GM12878 (cell line): ENCODE data around the gene CDC14A. TPM values are rescaled to one million over a fixed set of nuclear protein-coding genes. Genes with fewer than 3 reads are reported as not detected.

Source experiments
- ATAC-seq: fragments of 200-7000 bp; cut with Tn5 transposase; 3 replicates; pipeline ENCODE4 v1.9.1; 2020; ENCODE audit warnings: mild to moderate bottlenecking, moderate library complexity
- BruUV-seq: library from RNA; stranded (reverse); fragments of 400-500 nt; replicated peaks from 2 replicates; lab custom pipeline; 2021; lab: Mats Ljungman, UMichigan
- CTCF ChIA-PET: fragments of 300-600 bp; sonication (Branson Sonifier 250); formaldehyde crosslinking; extraction: SDS; loops from one replicate; lab custom pipeline; 2021; ENCODE audit warnings: inconsistent platforms; lab: Yijun Ruan, JAX
- POLR2A ChIA-PET: fragments of 350-600 bp; formaldehyde crosslinking; extraction: SDS; loops from one replicate; lab custom pipeline; 2021; ENCODE audit warnings: inconsistent platforms; lab: Charles Lee
- RAD21 ChIA-PET: fragments of 300-600 bp; sonication (Branson Sonifier 250); formaldehyde crosslinking; loops from one replicate; lab custom pipeline; 2023; ENCODE audit warnings: antibody characterized with exemption; ENCODE audit not compliant: unreplicated experiment; lab: Charles Lee
- SMC1A ChIA-PET: fragments of 300-600 bp; sonication (Branson Sonifier 250); formaldehyde crosslinking; loops from one replicate; lab custom pipeline; 2023; ENCODE audit not compliant: unreplicated experiment, uncharacterized antibody; lab: Charles Lee
- DNase-seq: peaks from one replicate; pipeline ENCODE4 v3.0.0-alpha.2; 2011; ENCODE audit warnings: low read depth, low spot score
- FAIRE-seq: peaks from 3 replicates; lab custom pipeline; 2011; peaks lifted over from hg19 to GRCh38; lab: Jason Lieb, UNC
- H2AFZ ChIP-seq: 2 replicates; pipeline ENCODE4 v1.6.0; 2011; ENCODE audit warnings: low read depth, low read length, control low read depth; ENCODE audit not compliant: control insufficient read depth
- H3K27ac ChIP-seq: 2 replicates; pipeline ENCODE4 v1.5.1; 2011; ENCODE audit warnings: control low read depth; ENCODE audit not compliant: control insufficient read depth, insufficient read depth
- H3K27me3 ChIP-seq, 2 experiments: replicated peaks in 1 of 2; 2 replicates each; pipeline versions ENCODE4 v1.6.0 to v1.6.1; 2011; ENCODE audit warnings: low read length in 1 of 2; ENCODE audit not compliant: control insufficient read depth in 2 of 2, insufficient read depth in 2 of 2
- H3K36me3 ChIP-seq, 2 experiments: 2 replicates each; pipeline ENCODE4 v1.5.1; 2011; ENCODE audit warnings: low read length in 1 of 2; ENCODE audit not compliant: control insufficient read depth in 2 of 2, insufficient read depth in 2 of 2
- H3K4me1 ChIP-seq: 2 replicates; pipeline ENCODE4 v1.6.1; 2011; ENCODE audit warnings: mild to moderate bottlenecking, low read length, moderate library complexity, mixed read lengths; ENCODE audit not compliant: control insufficient read depth, insufficient read depth
- H3K4me2 ChIP-seq: 2 replicates; pipeline ENCODE4 v1.6.0; 2011; ENCODE audit warnings: control low read depth; ENCODE audit not compliant: control insufficient read depth, insufficient read depth
- H3K4me3 ChIP-seq: fragments of 200-600 bp; sonication (generic); 2 replicates; pipeline ENCODE4 v1.5.1; 2016
- H3K79me2 ChIP-seq: 2 replicates; pipeline ENCODE4 v1.6.0; 2011; ENCODE audit warnings: low read length; ENCODE audit not compliant: control insufficient read depth, insufficient read depth
- H3K9ac ChIP-seq: 2 replicates; pipeline ENCODE4 v1.8.0; 2011; ENCODE audit warnings: low read length, control low read depth, mixed read lengths; ENCODE audit not compliant: control insufficient read depth, insufficient read depth
- H3K9me3 ChIP-seq: replicated peaks from 3 replicates; pipeline ENCODE4 v1.5.1; 2011; ENCODE audit warnings: mild to moderate bottlenecking, low read length; ENCODE audit not compliant: control insufficient read depth, insufficient read depth
- H4K20me1 ChIP-seq: 2 replicates; pipeline ENCODE4 v1.6.0; 2011; ENCODE audit not compliant: control insufficient read depth, insufficient read depth
- E2F8 ChIP-seq: fragments of 450-650 bp; IDR thresholded peaks from 2 replicates; pipeline ENCODE4 v1.6.1; 2018; ENCODE audit warnings: mild to moderate bottlenecking, low read depth, moderate library complexity; ENCODE audit not compliant: partially characterized antibody
- JUNB ChIP-seq: IDR thresholded peaks from 2 replicates; pipeline ENCODE4 v1.6.1; 2016; ENCODE audit warnings: antibody characterized with exemption, mild to moderate bottlenecking
- LARP7 ChIP-seq: fragments of 450-650 bp; IDR thresholded peaks from 2 replicates; pipeline ENCODE4 v1.6.1; 2017; ENCODE audit warnings: mild to moderate bottlenecking
- NBN ChIP-seq: fragments of 450-650 bp; IDR thresholded peaks from 2 replicates; pipeline ENCODE4 v1.6.1; 2016
- NFIC ChIP-seq: IDR thresholded peaks from 2 replicates; pipeline ENCODE4 v1.6.1; 2012; ENCODE audit warnings: low read depth, mild to moderate bottlenecking, inconsistent platforms, low read length, moderate library complexity
- NFYA ChIP-seq: IDR thresholded peaks from 2 replicates; pipeline ENCODE4 v1.6.1; 2011; ENCODE audit warnings: low read depth, mild to moderate bottlenecking, low read length, improper control_type of control experiment, borderline replicate concordance
- SUPT20H ChIP-seq: IDR thresholded peaks from 2 replicates; pipeline ENCODE4 v1.6.1; 2011; ENCODE audit warnings: low read depth, mild to moderate bottlenecking, low read length, moderate library complexity, borderline replicate concordance; ENCODE audit not compliant: control insufficient read depth
- TCF7 ChIP-seq: IDR thresholded peaks from 2 replicates; pipeline ENCODE4 v1.6.1; 2014; ENCODE audit warnings: antibody characterized with exemption, borderline replicate concordance
- WGBS: methylation state at CpG from one replicate; pipeline ENCODE4 v1.1.6; 2016; ENCODE audit warnings: low lambda C conversion rate; ENCODE audit not compliant: insufficient replicate concordance, insufficient coverage; ENCODE audit errors: missing lambda C conversion rate; 5-methylcytosine and 5-hydroxymethylcytosine counted together
- in situ Hi-C: fragments of 300-500 bp; cut with MboI; formaldehyde crosslinking; loops from 9 replicates; pipeline ENCODE4 v1.14.3; 2018; ENCODE audit warnings: mixed read lengths
- intact Hi-C: fragments of 100-400 bp; cut with micrococcal nuclease; formaldehyde crosslinking; loops from one replicate; pipeline ENCODE4 v1.14.2; 2022; ENCODE audit not compliant: unreplicated experiment
- polyA plus RNA-seq, 11 experiments: library from polyadenylated mRNA; depleted of rRNA in 4 of 11; unstranded in 6 of 11; stranded (reverse) in 5 of 11; fragments of >200 nt; fragmentation: Nextera tagmentation in 4 of 11; fragmentation: Illumina TruSeq in 1 of 11; extraction: Ambion mirVana in 4 of 11; extraction: Trizol in 1 of 11; gene quantifications; 1 replicate in 1 of 11; 2 replicates in 10 of 11; pipeline versions ENCODE4 v1.2.1 to v1.2.3, GENCODE V29; 2011 to 2016; ENCODE audit warnings: inconsistent platforms in 2 of 11, missing spikeins in 2 of 11, low read depth in 1 of 11
- total RNA-seq, 4 experiments: library from RNA; depleted of rRNA in 3 of 4; stranded (reverse); fragments of >200 nt in 3 of 4; fragmentation: Illumina TruSeq in 1 of 4; extraction: Trizol in 1 of 4; gene quantifications; 2 replicates each; pipeline versions ENCODE4 v1.2.1 to v1.2.3, GENCODE V29; 2013 to 2021

Gene CDC14A
- total and polyA plus RNA-seq, 10 of the 15 experiments (the other 5 are each of a cell fraction or from before 2014, with no cell fraction given), result 1.5 to 7.1 (median 5.5) TPM

GRCh38 chr1:100431954-100432353 lies 79.6 kb downstream of the CDC14A start:
- ATAC-seq (no peak), DNase-seq (no peak), FAIRE-seq (no peak)
- ChIA-PET SMC1A (interaction anchor here (0.8 to 1.9 kb wide), 4 partner anchors 8 to 166 kb away, joined by 3 to 13 read pairs (median 6); partner anchors contain the start of gene RTCA), CTCF (interaction anchor here (1.2 to 4.2 kb wide), 5 partner anchors 9 to 437 kb away, joined by 3 to 19 read pairs (median 4); no protein-coding TSS in a partner anchor), POLR2A (interaction anchor here (1.2 kb wide), 1 partner anchor 31 kb away, joined by 3 read pairs; no protein-coding TSS in a partner anchor), RAD21 (no interaction called here)
- Histone ChIP-seq H3K27ac (no peak overlapping the region), H3K9me3 (no peaks in the 10 kb centered on the region; the same call in 2 of the 3 replicates), H2AFZ (no peak overlapping the region), H3K4me2 (no peak overlapping the region), H3K4me1 (peaks cover 3% of the 10 kb centered on the region; the same call in 1 of the 2 replicates), H3K27me3 (no peaks in the 10 kb centered on the region), H4K20me1 (no peaks in the 10 kb centered on the region), H3K79me2 (no peaks in the 10 kb centered on the region), H3K9ac (no peak overlapping the region), H3K36me3 (no peaks in the 10 kb centered on the region; a peak in 1 of 4 replicates), H3K4me3 (no peak overlapping the region)
- intact Hi-C loops, result no loop called here
- in situ Hi-C loops, result no loop called here
- no peak for TF ChIP-seq NBN
- TF ChIP-seq NFYA, result no peak
- TF ChIP-seq SUPT20H, result no peak
- TF ChIP-seq LARP7, result no peak
- WGBS, result 63% methylated on average over 2 of the region's 2 CpGs
- no TSS peak for BruUV-seq

DNA sequence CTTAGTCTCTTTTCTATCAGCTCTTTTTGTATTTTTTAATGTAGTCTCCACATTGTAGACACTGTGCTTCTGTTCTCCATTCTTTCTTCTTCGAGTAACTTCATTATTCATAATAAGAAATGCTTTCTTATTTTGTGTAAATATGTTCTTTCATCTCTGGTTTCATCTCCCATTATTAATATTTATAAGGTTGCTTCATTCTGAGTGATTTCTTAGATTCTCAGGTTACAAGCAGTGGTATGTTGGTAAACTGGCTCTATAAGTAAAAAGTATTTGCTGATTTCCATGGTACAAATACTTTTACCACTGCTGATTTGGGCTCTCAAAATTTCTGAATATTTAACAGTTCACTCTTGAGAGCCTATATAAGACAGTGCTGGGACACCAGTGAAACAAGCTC lies 81.3 kb downstream of the CDC14A start:
- no TSS peak for BruUV-seq
- WGBS, result 0% methylated on average over 1 of the region's 1 CpG
- in situ Hi-C loops (no loop called here), intact Hi-C loops (no loop called here)
- Histone ChIP-seq H3K4me3 (no peak overlapping the region), H3K27me3 (no peaks in the 10 kb centered on the region), H3K27ac (no peak overlapping the region), H3K9me3 (no peaks in the 10 kb centered on the region; the same call in 2 of the 3 replicates), H3K4me2 (no peak overlapping the region), H3K4me1 (peaks cover 3% of the 10 kb centered on the region; the same call in 1 of the 2 replicates), H3K79me2 (no peaks in the 10 kb centered on the region), H3K36me3 (no peaks in the 10 kb centered on the region; a peak in 1 of 4 replicates), H2AFZ (no peak overlapping the region), H4K20me1 (no peaks in the 10 kb centered on the region), H3K9ac (no peak overlapping the region)
- DNase-seq, result no peak
- ChIA-PET POLR2A (no interaction called here), CTCF (interaction anchor here (1.0 to 4.2 kb wide), 6 partner anchors 10 to 47 kb away, joined by 3 to 19 read pairs (median 8); no protein-coding TSS in a partner anchor), RAD21 (interaction anchor here (1.1 kb wide), 2 partner anchors 26 to 67 kb away, joined by 3 to 4 read pairs; no protein-coding TSS in a partner anchor), SMC1A (interaction anchor here (0.9 to 1.9 kb wide), 6 partner anchors 10 to 79 kb away, joined by 3 to 13 read pairs (median 6); no protein-coding TSS in a partner anchor)
- TF ChIP-seq TCF7, result peak; percentile 72
- TF ChIP-seq JUNB, result peak; percentile 79
- no peak for TF ChIP-seq E2F8
- TF ChIP-seq NFIC, result 0 out of 2 replicates have a peak, but pooled peaks have one; percentile 24
- no peak for FAIRE-seq
- no peak for ATAC-seq
